Endothelial cell of umbilical vein (primary cell): ENCODE measurements around the gene PLCH1. TPM values are rescaled to one million over a fixed set of nuclear protein-coding genes. Genes with fewer than 3 reads are reported as not detected.

Experiments
- BruUV-seq: library from RNA; stranded (reverse); fragments of 400-500 nt; replicated peaks from 2 replicates; lab custom pipeline; 2021; lab: Mats Ljungman, UMichigan
- CTCF ChIA-PET: fragments of 300-600, 350-600 bp; sonication (Branson Sonifier 250); formaldehyde crosslinking; loops from one replicate; lab custom pipeline; 2021; ENCODE audit warnings: antibody characterized with exemption, inconsistent platforms; lab: Charles Lee
- POLR2A ChIA-PET: fragments of 300-600, 350-600 bp; sonication (Branson Sonifier 250); formaldehyde crosslinking; loops from one replicate; lab custom pipeline; 2021; ENCODE audit warnings: antibody characterized with exemption, inconsistent platforms; lab: Charles Lee
- DNase-seq: peaks from one replicate; pipeline ENCODE4 v3.0.0-alpha.2; 2011; ENCODE audit warnings: low read depth, low spot score
- FAIRE-seq: peaks from 2 replicates; lab custom pipeline; 2011; peaks lifted over from hg19 to GRCh38; lab: Jason Lieb, UNC
- H2AFZ ChIP-seq: 2 replicates; pipeline ENCODE4 v1.6.0; 2012; ENCODE audit warnings: low read depth, low read length, control low read depth, inconsistent platforms
- H3K27ac ChIP-seq: 2 replicates; pipeline ENCODE4 v1.5.1; 2011; ENCODE audit warnings: low read depth, mild to moderate bottlenecking, control low read depth, low read length, moderate library complexity; ENCODE audit not compliant: insufficient read depth
- H3K27me3 ChIP-seq, 2 experiments: 2 replicates each; pipeline versions ENCODE4 v1.6.0 to v1.6.1; 2011; ENCODE audit warnings: low read length in 2 of 2, mixed read lengths in 1 of 2; ENCODE audit not compliant: control insufficient read depth in 2 of 2, insufficient read depth in 2 of 2
- H3K36me3 ChIP-seq, 2 experiments: 2 replicates in 1 of 2; 3 replicates in 1 of 2; pipeline ENCODE4 v1.5.1; 2011; ENCODE audit warnings: low read length in 2 of 2, mild to moderate bottlenecking in 1 of 2, moderate library complexity in 1 of 2; ENCODE audit not compliant: control insufficient read depth in 2 of 2, insufficient read depth in 2 of 2; ENCODE audit errors: extremely low read depth in 1 of 2
- H3K4me1 ChIP-seq: 3 replicates; pipeline ENCODE4 v1.5.1; 2011; ENCODE audit warnings: mild to moderate bottlenecking, low read length; ENCODE audit not compliant: control insufficient read depth, insufficient read depth; ENCODE audit errors: extremely low read depth
- H3K4me2 ChIP-seq: 2 replicates; pipeline ENCODE4 v1.6.1; 2011; ENCODE audit warnings: low read length, control low read depth, mixed read lengths; ENCODE audit not compliant: insufficient read depth
- H3K4me3 ChIP-seq, 3 experiments: fragments of 200-600 bp in 1 of 3; sonication (generic), shearing (Covaris generic) in 1 of 3; replicated peaks in 1 of 3; 2 replicates each; pipeline ENCODE4 v1.5.1; 2011 to 2016; ENCODE audit warnings: control low read depth in 3 of 3, low read length in 3 of 3, mild to moderate bottlenecking in 2 of 3, inconsistent platforms in 1 of 3, low read depth in 1 of 3, moderate library complexity in 1 of 3; ENCODE audit not compliant: insufficient read depth in 1 of 3
- H3K79me2 ChIP-seq: 2 replicates; pipeline ENCODE4 v1.6.0; 2012; ENCODE audit warnings: low read length, inconsistent platforms; ENCODE audit not compliant: control insufficient read depth, insufficient read depth
- H3K9ac ChIP-seq: replicated peaks from 2 replicates; pipeline ENCODE3; 2011; ENCODE audit warnings: low read length, control low read depth; ENCODE audit not compliant: insufficient read depth; ENCODE audit errors: extremely low read depth
- H3K9me1 ChIP-seq: replicated peaks from 3 replicates; pipeline ENCODE4 v1.6.0; 2011; ENCODE audit warnings: mild to moderate bottlenecking, low read length; ENCODE audit not compliant: control insufficient read depth, insufficient read depth; ENCODE audit errors: extremely low read depth
- H3K9me3 ChIP-seq: replicated peaks from 2 replicates; pipeline ENCODE4 v1.5.1; 2012; ENCODE audit warnings: low read length, inconsistent platforms; ENCODE audit not compliant: control insufficient read depth, insufficient read depth
- H4K20me1 ChIP-seq: replicated peaks from 2 replicates; pipeline ENCODE3; 2011; ENCODE audit warnings: mild to moderate bottlenecking, low read length; ENCODE audit not compliant: control insufficient read depth, insufficient read depth; ENCODE audit errors: extremely low read depth
- CTCF ChIP-seq, 2 donors: IDR thresholded peaks; 1 replicate in 1 of 2; 2 replicates in 1 of 2; pipeline ENCODE4 v1.5.1; 2011; ENCODE audit warnings: low read length in 2 of 2, mild to moderate bottlenecking in 2 of 2, moderate library complexity in 2 of 2, control low read depth in 1 of 2, inconsistent platforms in 1 of 2, low read depth in 1 of 2; ENCODE audit not compliant: insufficient read depth in 1 of 2; ENCODE audit errors: extremely low read depth in 1 of 2
- EZH2 ChIP-seq: IDR thresholded peaks from 2 replicates; pipeline ENCODE4 v1.6.1; 2012; ENCODE audit warnings: borderline replicate concordance, low read depth, mild to moderate bottlenecking, moderate library complexity, low read length, inconsistent platforms; ENCODE audit not compliant: severe bottlenecking
- FOS ChIP-seq: IDR thresholded peaks from 2 replicates; pipeline ENCODE4 v1.6.1; 2011; ENCODE audit warnings: mild to moderate bottlenecking, low read length, moderate library complexity, borderline replicate concordance; ENCODE audit not compliant: insufficient read depth
- GATA2 ChIP-seq: IDR thresholded peaks from 2 replicates; pipeline ENCODE4 v1.7.0; 2011; ENCODE audit warnings: low read depth, mild to moderate bottlenecking, moderate library complexity, mixed read lengths, low read length; ENCODE audit not compliant: insufficient read length, insufficient read depth
- JUN ChIP-seq: IDR thresholded peaks from 2 replicates; pipeline ENCODE4 v1.6.1; 2011; ENCODE audit warnings: borderline replicate concordance, low read depth; ENCODE audit not compliant: insufficient read length, insufficient read depth
- MAX ChIP-seq: IDR thresholded peaks from 2 replicates; pipeline ENCODE4 v1.6.1; 2011; ENCODE audit not compliant: insufficient read depth, insufficient read length
- MYC ChIP-seq: IDR thresholded peaks from one replicate; pipeline ENCODE4 v1.6.1; 2011; ENCODE audit warnings: mild to moderate bottlenecking, low read depth, low read length
- POLR2A ChIP-seq: IDR thresholded peaks from 2 replicates; pipeline ENCODE4 v1.6.1; 2012; ENCODE audit warnings: low read depth, mild to moderate bottlenecking, control low read depth, low read length
- POLR2AphosphoS5 ChIP-seq: IDR thresholded peaks from 2 replicates; pipeline ENCODE4 v1.6.1; 2012; ENCODE audit warnings: low read depth, mild to moderate bottlenecking, control low read depth, low read length, moderate library complexity; ENCODE audit not compliant: insufficient read depth
- dilution Hi-C: fragments of 300-500 bp; cut with MboI; formaldehyde crosslinking; loops from one replicate; pipeline ENCODE4 v1.15.0; 2019; ENCODE audit warnings: low sequenced_read_pairs; ENCODE audit not compliant: extremely low pct_ligation_motif_present
- intact Hi-C: fragments of 100-400 bp; cut with micrococcal nuclease; formaldehyde crosslinking; loops from one replicate; pipeline ENCODE4 v1.10.0; 2022
- polyA plus RNA-seq, 4 experiments: library from polyadenylated mRNA; depleted of rRNA in 3 of 4; stranded (reverse) in 3 of 4; unstranded in 1 of 4; fragments of >200 nt; gene quantifications; 2 replicates each; pipeline versions ENCODE4 v1.2.1 to v1.2.3, GENCODE V29; 2011 to 2012; ENCODE audit warnings: missing spikeins in 1 of 4
- total RNA-seq: library from RNA; stranded (reverse); gene quantifications from 2 replicates; pipeline ENCODE4 v1.2.3, GENCODE V29; 2021

PLCH1 gene
- total and polyA plus RNA-seq, 2 donors (not counting 3 experiments of a cell fraction or from before 2014, with no cell fraction given): 0.03 TPM; not detected in 1

- TF ChIP-seq POLR2AphosphoS5 (no peak), EZH2 (no peak), GATA2 (no peak), POLR2A (no peak), JUN (no peak)
- POLR2A ChIA-PET: no interaction called here
- no TSS peak for BruUV-seq
- H3K27me3 ChIP-seq: no peaks in the 10 kb centered on the region
- no peak overlapping the region for H3K27ac ChIP-seq
- H3K36me3 ChIP-seq: no peaks in the 10 kb centered on the region
- H3K9ac ChIP-seq: no peak overlapping the region
- no peaks in the 10 kb centered on the region for H3K79me2 ChIP-seq
- CTCF ChIA-PET: no interaction called here
- intact Hi-C loops: no loop called here
- no peak overlapping the region for H3K4me3 ChIP-seq
- H3K9me3 ChIP-seq: no peaks in the 10 kb centered on the region
- FAIRE-seq (no peak), DNase-seq (no peak)
- H3K9me1 ChIP-seq: no peaks in the 10 kb centered on the region
- dilution Hi-C loops: no loop called here
- H2AFZ ChIP-seq: no peak overlapping the region
- H4K20me1 ChIP-seq: no peaks in the 10 kb centered on the region
- no peak overlapping the region for H3K4me2 ChIP-seq
- no peaks in the 10 kb centered on the region for H3K4me1 ChIP-seq
These were observed 340.4 kb downstream of the PLCH1 start for GRCh38 chr3:155404486-155404885.

GRCh38 chr3:155402656-155403055 lies 342.2 kb downstream of the PLCH1 start:
- no peaks in the 10 kb centered on the region for H4K20me1 ChIP-seq
- CTCF ChIA-PET: interaction anchor here (0.6 kb wide), 1 partner anchor 297 kb away, joined by 3 read pairs; no protein-coding TSS in a partner anchor
- POLR2A ChIA-PET: no interaction called here

More at GRCh38 chr3:155402656-155403055, 342.2 kb downstream of the PLCH1 start:
- FAIRE-seq: no peak
- no TSS peak for BruUV-seq
- intact Hi-C loops (no loop called here), dilution Hi-C loops (no loop called here)
- Histone ChIP-seq H3K9me1 (no peaks in the 10 kb centered on the region), H3K4me3 (no peak overlapping the region), H2AFZ (no peak overlapping the region), H3K9ac (no peak overlapping the region), H3K79me2 (no peaks in the 10 kb centered on the region), H3K4me2 (no peak overlapping the region), H3K4me1 (no peaks in the 10 kb centered on the region), H3K27me3 (no peaks in the 10 kb centered on the region), H3K9me3 (no peaks in the 10 kb centered on the region), H3K36me3 (no peaks in the 10 kb centered on the region), H3K27ac (no peak overlapping the region)
- no peak for TF ChIP-seq FOS
- TF ChIP-seq CTCF (IDR thresholded peaks at IDR 0.05; ENCODE audit: extremely low read depth in 1 of 2, insufficient read depth in 1 of 2, low read depth in 1 of 2, low read length in 2 of 2): no peak
- no peak for TF ChIP-seq JUN
- no peak for TF ChIP-seq GATA2
- no peak for TF ChIP-seq MAX
- TF ChIP-seq POLR2AphosphoS5: no peak
- TF ChIP-seq MYC: no peak
- TF ChIP-seq EZH2: no peak
- TF ChIP-seq POLR2A: no peak
- DNase-seq: no peak
